22Rv1 (cell line): ENCODE data around the gene HOXB2.

Experiments
- H3K27ac ChIP-seq: fragments of 450-650 bp; 2 replicates; pipeline ENCODE4 v1.5.1; 2017
- ZFX ChIP-seq: fragments of 450-650 bp; IDR thresholded peaks from 2 replicates; pipeline ENCODE4 v1.6.1; 2017; ENCODE audit warnings: antibody characterized with exemption, borderline replicate concordance
- TF ChIP-seq, protein P1 (sequence below): fragments of 450-650 bp; IDR thresholded peaks from 2 replicates; pipeline ENCODE4 v1.5.1; 2017; ENCODE audit warnings: mild to moderate bottlenecking

HOXB2 gene

DNA sequence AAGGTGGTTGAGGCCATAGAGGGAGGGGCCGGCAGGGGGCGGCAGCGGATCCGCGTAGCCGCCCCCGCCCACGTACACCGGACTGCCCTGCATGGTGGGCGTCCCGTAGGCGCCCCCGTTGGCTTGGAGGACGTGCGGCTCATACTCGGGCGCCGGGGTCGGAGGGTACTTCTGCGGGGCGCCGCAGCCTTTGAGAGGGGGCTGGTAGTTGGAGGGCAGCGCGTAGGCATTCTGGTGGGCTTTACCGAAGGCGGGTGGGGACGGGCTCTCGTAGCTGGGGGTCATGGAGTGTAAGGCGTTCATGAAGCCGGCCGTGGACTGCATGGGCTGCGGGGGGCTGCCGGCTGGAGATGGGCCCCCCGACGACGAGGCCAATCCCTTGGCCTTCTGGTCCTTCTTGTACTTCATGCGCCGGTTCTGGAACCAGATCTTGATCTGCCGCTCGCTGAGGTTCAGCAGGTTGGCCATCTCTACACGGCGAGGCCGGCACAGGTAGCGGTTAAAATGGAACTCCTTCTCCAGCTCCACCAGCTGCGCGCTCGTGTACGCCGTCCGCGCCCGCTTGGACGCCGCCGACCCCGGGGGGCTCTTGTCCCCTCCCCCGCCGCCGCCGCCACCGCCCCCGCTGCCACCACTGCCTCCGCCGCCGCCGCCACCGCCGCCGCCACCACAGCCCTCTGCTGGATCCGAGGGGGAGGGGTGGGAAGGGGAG is 5.7 kb upstream of the HOXB2 start:
- TF ChIP-seq, protein P1, sequence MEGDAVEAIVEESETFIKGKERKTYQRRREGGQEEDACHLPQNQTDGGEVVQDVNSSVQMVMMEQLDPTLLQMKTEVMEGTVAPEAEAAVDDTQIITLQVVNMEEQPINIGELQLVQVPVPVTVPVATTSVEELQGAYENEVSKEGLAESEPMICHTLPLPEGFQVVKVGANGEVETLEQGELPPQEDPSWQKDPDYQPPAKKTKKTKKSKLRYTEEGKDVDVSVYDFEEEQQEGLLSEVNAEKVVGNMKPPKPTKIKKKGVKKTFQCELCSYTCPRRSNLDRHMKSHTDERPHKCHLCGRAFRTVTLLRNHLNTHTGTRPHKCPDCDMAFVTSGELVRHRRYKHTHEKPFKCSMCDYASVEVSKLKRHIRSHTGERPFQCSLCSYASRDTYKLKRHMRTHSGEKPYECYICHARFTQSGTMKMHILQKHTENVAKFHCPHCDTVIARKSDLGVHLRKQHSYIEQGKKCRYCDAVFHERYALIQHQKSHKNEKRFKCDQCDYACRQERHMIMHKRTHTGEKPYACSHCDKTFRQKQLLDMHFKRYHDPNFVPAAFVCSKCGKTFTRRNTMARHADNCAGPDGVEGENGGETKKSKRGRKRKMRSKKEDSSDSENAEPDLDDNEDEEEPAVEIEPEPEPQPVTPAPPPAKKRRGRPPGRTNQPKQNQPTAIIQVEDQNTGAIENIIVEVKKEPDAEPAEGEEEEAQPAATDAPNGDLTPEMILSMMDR, result no peak
- no peak overlapping the region for H3K27ac ChIP-seq

DNA sequence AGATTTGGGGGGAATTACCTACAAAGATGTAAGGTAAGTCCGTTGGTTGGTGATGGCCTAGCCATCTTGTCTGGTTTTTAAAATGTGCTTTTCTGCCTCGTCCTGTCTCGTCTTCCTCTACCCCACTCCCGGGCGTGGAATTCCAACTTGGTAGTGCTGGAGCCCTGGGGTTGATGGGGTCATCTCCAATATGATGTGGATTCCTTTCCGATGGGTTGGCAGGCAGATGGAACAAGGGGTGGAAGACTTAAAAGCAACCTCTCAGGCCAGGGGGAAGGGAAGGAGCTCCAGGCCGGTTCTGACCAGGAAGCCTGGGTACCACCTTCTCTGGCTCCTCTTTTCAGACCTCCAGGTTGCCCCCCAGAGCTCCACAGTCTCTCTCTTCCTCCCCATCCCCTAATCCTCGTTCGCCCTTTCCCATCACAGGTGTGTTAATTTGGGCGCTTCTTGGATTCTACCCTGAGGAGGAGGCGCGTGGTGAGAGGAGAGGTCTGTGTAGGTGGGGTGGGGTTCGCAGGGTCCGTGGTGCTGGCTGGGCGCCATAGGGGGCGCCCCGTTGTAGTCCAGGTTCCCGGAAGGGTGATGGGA is 5.1 kb upstream of the HOXB2 start:
- TF ChIP-seq ZFX, result no peak
- TF ChIP-seq, protein P1, result no peak
- no peak overlapping the region for H3K27ac ChIP-seq

DNA sequence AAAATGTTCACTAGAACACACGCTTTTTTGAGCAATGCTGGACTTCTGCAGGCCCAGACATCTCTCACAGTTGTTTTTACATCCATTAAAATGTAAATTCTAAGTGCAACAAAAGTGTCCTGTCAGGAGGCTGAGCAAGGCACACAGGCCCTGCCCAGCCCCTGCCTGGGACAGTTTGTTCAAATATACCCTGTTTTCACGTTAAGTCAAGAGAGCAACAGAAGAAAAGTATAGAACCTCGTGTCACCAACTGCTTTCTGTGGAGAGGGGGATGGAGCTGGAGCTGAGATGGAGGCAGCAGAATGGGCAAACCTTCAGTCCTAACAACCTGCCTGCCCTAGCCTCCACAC is 4.3 kb upstream of the HOXB2 start:
- H3K27ac ChIP-seq, result no peak overlapping the region

DNA sequence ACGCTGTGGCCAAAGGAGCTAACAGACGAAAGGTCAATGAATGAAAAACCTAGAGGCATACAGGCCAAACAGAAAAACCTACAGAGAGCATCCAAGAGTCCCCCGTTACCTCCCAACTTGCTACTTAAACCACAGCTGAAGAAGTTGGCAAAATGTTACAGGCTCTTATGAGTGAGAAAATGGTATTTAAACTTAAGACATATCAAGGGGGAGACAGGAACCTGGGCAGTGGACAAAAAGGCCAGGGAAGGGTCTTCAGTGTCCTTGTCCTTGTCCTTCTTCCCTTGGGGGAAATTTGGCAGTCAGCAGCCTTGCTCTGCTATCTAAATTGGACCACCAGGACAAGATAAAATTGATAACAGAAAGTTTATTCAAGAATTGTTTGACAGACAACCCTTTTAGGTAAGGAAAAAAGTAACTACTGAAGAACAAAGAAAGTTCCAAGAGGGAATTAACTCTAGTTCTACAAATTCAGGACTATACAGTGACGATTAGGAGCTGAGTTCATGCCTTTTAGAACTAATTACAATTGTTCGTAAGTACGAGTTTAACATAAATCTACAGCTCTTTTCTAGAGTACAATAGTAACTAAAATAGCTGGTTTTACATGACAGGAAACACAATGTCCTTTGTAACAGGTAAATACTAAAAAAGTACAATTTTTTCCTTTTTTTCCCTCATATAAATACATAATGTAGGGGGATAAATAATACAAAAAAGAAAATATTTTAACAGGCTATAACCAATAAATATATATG is 3.8 kb upstream of the HOXB2 start:
- TF ChIP-seq, protein P1, result no peak
- no peak for TF ChIP-seq ZFX

More for the DNA sequence above, 4.3 kb upstream of the HOXB2 start:
- no peak for TF ChIP-seq ZFX
- TF ChIP-seq, protein P1, result no peak

DNA sequence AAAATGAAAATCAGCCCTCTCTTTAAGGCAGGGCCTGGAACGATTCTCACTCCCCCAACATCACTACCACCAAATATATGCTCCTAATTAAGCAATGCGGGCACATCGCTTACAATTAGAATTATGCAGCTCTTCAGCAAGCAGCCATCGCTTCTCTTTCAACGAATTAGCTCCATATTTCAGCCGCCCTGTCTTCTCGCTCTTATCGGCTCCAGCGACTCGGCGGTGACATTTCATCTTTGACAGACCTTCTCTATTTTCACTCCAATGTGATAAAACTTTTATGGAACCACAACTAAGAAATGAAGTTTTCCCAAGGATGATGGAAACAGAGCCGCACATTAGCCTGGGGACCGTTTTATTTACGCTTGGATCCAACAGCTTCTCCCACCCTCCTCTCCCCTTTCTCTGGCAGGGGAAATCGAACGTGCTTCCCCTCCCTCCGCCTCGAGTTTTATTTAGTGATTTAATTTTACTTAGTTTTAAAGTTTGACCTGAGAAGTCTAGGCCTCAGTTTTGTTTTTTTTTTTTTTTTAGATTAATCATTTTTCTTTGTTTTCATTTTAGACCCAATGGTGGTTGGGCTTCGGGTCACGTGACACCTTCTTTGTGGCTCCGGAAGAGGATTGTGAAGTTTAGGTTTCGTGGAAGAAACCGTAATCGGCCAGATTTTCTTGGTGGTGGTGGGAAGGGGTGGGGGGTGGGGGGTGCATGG is 3.1 kb upstream of the HOXB2 start:
- no peak overlapping the region for H3K27ac ChIP-seq
- no peak for TF ChIP-seq ZFX
- TF ChIP-seq, protein P1, result no peak

More for the DNA sequence above, 3.8 kb upstream of the HOXB2 start:
- no peak overlapping the region for H3K27ac ChIP-seq

DNA sequence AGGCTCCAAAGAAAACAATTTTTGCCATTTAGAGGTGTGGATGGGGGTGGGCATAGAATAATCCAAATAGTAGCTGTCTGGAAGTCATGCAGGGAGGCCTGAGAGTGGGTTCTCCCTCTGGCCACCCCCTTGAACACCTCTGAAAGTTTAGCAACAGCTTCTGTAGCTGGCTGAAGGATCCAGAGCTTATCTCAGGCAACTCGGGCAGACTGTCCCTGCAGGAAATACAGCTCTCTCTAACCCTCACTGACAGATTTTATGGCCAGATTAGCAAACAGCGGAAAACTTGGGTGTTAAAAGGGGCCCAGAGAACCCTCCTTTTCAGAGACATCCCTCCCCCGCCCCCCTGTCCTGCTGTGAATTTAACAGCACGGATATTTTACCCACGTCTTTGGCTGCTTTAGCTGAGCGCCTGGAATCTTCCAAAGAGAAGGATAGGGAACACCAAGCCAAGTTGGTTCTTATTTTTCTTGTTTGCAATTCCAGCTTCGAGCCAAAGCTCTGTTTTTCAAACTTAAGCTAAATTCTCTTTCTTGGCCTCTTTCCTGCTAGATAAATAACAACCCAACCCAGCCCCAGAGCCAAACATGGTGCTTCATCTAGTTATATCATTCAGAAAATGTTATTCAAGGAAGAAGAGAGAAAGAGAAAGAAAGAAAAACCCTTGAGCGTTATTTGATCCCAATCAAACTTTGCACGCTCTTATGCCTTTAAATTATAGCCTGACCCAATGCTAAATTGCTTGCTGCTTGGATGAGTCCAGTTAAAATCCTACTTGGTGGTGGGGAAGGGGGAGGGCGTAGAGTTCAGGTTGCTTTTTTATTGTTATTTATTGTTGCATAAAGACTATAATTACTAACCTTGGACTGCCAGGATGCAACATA is 2.3 kb upstream of the HOXB2 start:
- TF ChIP-seq, protein P1, result no peak
- TF ChIP-seq ZFX, result no peak

More for the DNA sequence above, 2.3 kb upstream of the HOXB2 start:
- no peak overlapping the region for H3K27ac ChIP-seq
